DOHH2 (cell line): Measurements from ENCODE around the gene ATP2A3.

Experiments
- H3F3A ChIP-seq: fragments of 200-600 bp; sonication (generic), shearing (Covaris generic); 2 replicates; pipeline ENCODE4 v1.6.0; 2016; ENCODE audit warnings: antibody characterized with exemption, mild to moderate bottlenecking; ENCODE audit not compliant: control insufficient read depth, insufficient read depth
- H3K27ac ChIP-seq: fragments of 200-600 bp; sonication (generic); 2 replicates; pipeline ENCODE4 v1.5.1; 2014; ENCODE audit warnings: low read depth, mild to moderate bottlenecking, low read length, moderate library complexity
- H3K27me3 ChIP-seq: fragments of 200-600 bp; sonication (generic); 2 replicates; pipeline ENCODE4 v1.6.1; 2014; ENCODE audit warnings: mild to moderate bottlenecking, low read length, mixed read lengths; ENCODE audit not compliant: control insufficient read depth
- H3K36me3 ChIP-seq: fragments of 200-600 bp; sonication (generic); 2 replicates; pipeline ENCODE4 v1.6.1; 2014; ENCODE audit warnings: mild to moderate bottlenecking, low read length, moderate library complexity, mixed read lengths; ENCODE audit not compliant: control insufficient read depth
- H3K4me1 ChIP-seq: fragments of 200-600 bp; sonication (generic); 2 replicates; pipeline ENCODE4 v1.6.1; 2014; ENCODE audit warnings: mild to moderate bottlenecking, low read length, mixed read lengths; ENCODE audit not compliant: control insufficient read depth
- H3K4me2 ChIP-seq: fragments of 200-600 bp; sonication (generic); 2 replicates; pipeline ENCODE4 v1.6.0; 2014; ENCODE audit warnings: mild to moderate bottlenecking, low read length, moderate library complexity
- H3K4me3 ChIP-seq: fragments of 200-600 bp; sonication (generic); 2 replicates; pipeline ENCODE4 v1.5.1; 2014; ENCODE audit warnings: mild to moderate bottlenecking, low read length, mixed read lengths
- H3K79me2 ChIP-seq: fragments of 200-600 bp; sonication (generic); 2 replicates; pipeline ENCODE4 v1.6.1; 2014; ENCODE audit warnings: mild to moderate bottlenecking, low read length, mixed read lengths; ENCODE audit not compliant: control insufficient read depth
- H3K9me2 ChIP-seq: fragments of 200-600 bp; sonication (generic); replicated peaks from 2 replicates; pipeline ENCODE4 v1.6.1; 2014; ENCODE audit warnings: mild to moderate bottlenecking, low read length, mixed read lengths; ENCODE audit not compliant: control insufficient read depth
- H3K9me3 ChIP-seq: fragments of 200-600 bp; sonication (generic); 2 replicates; pipeline ENCODE4 v1.6.1; 2014; ENCODE audit warnings: antibody characterized with exemption, low read length, mixed read lengths; ENCODE audit not compliant: control insufficient read depth, insufficient read depth
- H4K20me1 ChIP-seq: fragments of 200-600 bp; sonication (generic); 2 replicates; pipeline ENCODE4 v1.6.0; 2014; ENCODE audit warnings: low read depth, mild to moderate bottlenecking, antibody characterized with exemption, low read length, moderate library complexity; ENCODE audit not compliant: control insufficient read depth, insufficient read depth
- CTCF ChIP-seq: fragments of 200-600 bp; sonication (generic); IDR thresholded peaks from one replicate; pipeline ENCODE4 v1.5.1; 2014; ENCODE audit warnings: antibody characterized with exemption, mild to moderate bottlenecking, low read depth, low read length; ENCODE audit not compliant: poor library complexity, severe bottlenecking
- EZH2phosphoT487 ChIP-seq: fragments of 200-600 bp; sonication (generic); IDR thresholded peaks from 2 replicates; pipeline ENCODE4 v1.6.1; 2017; ENCODE audit warnings: borderline replicate concordance, mild to moderate bottlenecking, antibody characterized with exemption, low read length, moderate library complexity, mixed read lengths

Gene ATP2A3

GRCh38 chr17:3966720-3967363 lies 2.6 kb upstream of the ATP2A3 start:
- no peaks in the 10 kb centered on the region for H3K9me2 ChIP-seq
- H3K4me3 ChIP-seq, result peak overlapping the region; percentile 19
- H3K27me3 ChIP-seq, result no peaks in the 10 kb centered on the region; the same call in 1 of the 2 replicates
- H4K20me1 ChIP-seq, result peaks cover 4% of the 10 kb centered on the region
- peaks cover 21% of the 10 kb centered on the region for H3F3A ChIP-seq
- H3K9me3 ChIP-seq, result no peaks in the 10 kb centered on the region
- peaks cover 23% of the 10 kb centered on the region for H3K79me2 ChIP-seq
- peak overlapping the region; percentile 49 for H3K4me2 ChIP-seq
- peaks cover 20% of the 10 kb centered on the region for H3K36me3 ChIP-seq
- H3K27ac ChIP-seq, result peak overlapping the region; percentile 15; the same call in 1 of the 2 replicates
- TF ChIP-seq EZH2phosphoT487 (no peak), CTCF (peak; percentile 39)
- H3K4me1 ChIP-seq, result peaks cover 50% of the 10 kb centered on the region

- no peaks in the 10 kb centered on the region for H3K9me3 ChIP-seq
- peaks cover 32% of the 10 kb centered on the region for H3K36me3 ChIP-seq
- H3K9me2 ChIP-seq, result no peaks in the 10 kb centered on the region
- H4K20me1 ChIP-seq, result peaks cover 12% of the 10 kb centered on the region
- H3F3A ChIP-seq, result peaks cover 24% of the 10 kb centered on the region
- TF ChIP-seq CTCF, result peak; percentile 14
- TF ChIP-seq EZH2phosphoT487, result no peak
- no peaks in the 10 kb centered on the region for H3K27me3 ChIP-seq
- peaks cover 39% of the 10 kb centered on the region for H3K79me2 ChIP-seq
- H3K4me1 ChIP-seq, result peaks cover 65% of the 10 kb centered on the region
- peak overlapping the region; percentile 83 for H3K4me2 ChIP-seq
- peak overlapping the region; percentile 98 for H3K4me3 ChIP-seq
- H3K27ac ChIP-seq, result peak overlapping the region; percentile 99
These were observed 1.0 kb upstream of the ATP2A3 start for GRCh38 chr17:3965118-3965800.

- peak overlapping the region; percentile 99 for H3K27ac ChIP-seq
- no peaks in the 10 kb centered on the region for H3K9me2 ChIP-seq
- H3K9me3 ChIP-seq, result no peaks in the 10 kb centered on the region
- H3K4me2 ChIP-seq, result peak overlapping the region; percentile 100
- peaks cover 55% of the 10 kb centered on the region for H3K79me2 ChIP-seq
- H3K4me3 ChIP-seq, result peak overlapping the region; percentile 98
- peaks cover 24% of the 10 kb centered on the region for H3F3A ChIP-seq
- H3K4me1 ChIP-seq, result peaks cover 71% of the 10 kb centered on the region
- TF ChIP-seq CTCF (no peak), EZH2phosphoT487 (no peak)
- no peaks in the 10 kb centered on the region for H3K27me3 ChIP-seq
- peaks cover 46% of the 10 kb centered on the region for H3K36me3 ChIP-seq
- H4K20me1 ChIP-seq, result peaks cover 25% of the 10 kb centered on the region
These were observed 718 bp downstream of the ATP2A3 start for GRCh38 chr17:3963237-3964201.
